Measurements from ENCODE around the gene SCAMP2.

The SCAMP2 gene

DNA sequence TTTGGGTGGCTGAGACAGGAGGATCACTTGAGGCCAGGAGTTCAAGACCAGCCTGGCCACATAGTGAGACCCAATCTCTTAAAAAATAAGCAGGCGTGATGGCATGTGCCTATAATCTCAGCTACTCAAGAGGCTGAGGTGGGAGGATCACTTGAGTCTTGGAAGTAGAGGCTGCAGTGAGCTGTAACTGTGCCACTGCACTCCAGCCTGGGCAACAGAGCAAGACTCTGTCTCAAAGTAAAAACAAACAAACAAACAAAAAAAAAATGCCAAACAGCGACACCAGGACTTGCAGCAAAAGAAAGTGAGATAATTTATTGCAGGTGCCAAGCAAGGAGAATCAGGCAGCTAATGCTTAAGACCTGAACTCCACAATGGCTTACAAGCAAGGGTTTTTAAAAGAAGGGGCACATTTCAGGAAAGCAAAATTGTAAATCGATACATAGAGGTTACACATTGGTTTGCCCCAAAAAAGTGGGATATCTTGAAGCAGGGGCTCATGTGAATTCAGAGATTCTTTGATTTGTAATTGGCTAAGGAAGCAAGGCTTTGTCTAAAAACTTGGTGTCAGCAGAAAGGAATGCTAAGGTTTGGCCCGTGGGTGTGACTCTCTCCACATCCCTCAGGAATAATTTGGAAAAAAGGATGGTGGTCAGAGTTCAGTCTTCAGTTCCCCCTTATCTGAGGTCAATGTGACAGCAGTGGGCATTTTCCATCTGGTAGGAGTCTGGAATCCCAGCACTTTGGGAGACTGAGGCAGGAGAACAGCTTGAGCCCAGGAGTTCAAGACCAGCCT is 11.5 kb upstream of the SCAMP2 start:
- no peak overlapping the region for H3K4me3 ChIP-seq (replicated peaks in 1 of 2; ENCODE audit: low read depth in 2 of 2, low read length in 2 of 2)
- DNase-seq (ENCODE audit: low read depth in 2 of 2): peak; percentile 22 to 35
- TF ChIP-seq, protein P1, sequence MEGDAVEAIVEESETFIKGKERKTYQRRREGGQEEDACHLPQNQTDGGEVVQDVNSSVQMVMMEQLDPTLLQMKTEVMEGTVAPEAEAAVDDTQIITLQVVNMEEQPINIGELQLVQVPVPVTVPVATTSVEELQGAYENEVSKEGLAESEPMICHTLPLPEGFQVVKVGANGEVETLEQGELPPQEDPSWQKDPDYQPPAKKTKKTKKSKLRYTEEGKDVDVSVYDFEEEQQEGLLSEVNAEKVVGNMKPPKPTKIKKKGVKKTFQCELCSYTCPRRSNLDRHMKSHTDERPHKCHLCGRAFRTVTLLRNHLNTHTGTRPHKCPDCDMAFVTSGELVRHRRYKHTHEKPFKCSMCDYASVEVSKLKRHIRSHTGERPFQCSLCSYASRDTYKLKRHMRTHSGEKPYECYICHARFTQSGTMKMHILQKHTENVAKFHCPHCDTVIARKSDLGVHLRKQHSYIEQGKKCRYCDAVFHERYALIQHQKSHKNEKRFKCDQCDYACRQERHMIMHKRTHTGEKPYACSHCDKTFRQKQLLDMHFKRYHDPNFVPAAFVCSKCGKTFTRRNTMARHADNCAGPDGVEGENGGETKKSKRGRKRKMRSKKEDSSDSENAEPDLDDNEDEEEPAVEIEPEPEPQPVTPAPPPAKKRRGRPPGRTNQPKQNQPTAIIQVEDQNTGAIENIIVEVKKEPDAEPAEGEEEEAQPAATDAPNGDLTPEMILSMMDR (IDR thresholded peaks at IDR 0.05; ENCODE audit: low read depth, low read length): no peak

DNA sequence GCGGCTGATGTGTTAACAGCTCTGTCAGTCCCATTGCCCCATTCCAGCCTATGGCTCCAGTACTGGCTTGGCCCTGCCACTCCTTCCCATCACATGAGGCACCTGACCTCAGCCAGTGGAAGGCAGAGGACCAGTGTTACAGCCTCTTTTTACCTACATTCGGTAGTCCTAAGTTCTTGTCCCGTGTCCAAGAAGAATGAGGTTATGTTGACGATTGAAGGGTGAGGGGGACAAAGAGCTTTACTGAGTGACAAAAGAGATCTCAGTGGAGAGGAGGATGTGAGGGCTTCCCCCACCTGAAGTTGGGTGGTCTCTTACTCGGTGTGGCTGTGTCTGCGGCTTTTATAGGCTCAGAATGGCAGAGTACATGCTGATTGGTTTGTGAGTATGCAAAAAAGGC is 9.4 kb upstream of the SCAMP2 start:
- DNase-seq (ENCODE audit: low read depth in 2 of 2): no peak
- TF ChIP-seq, protein P1 (IDR thresholded peaks at IDR 0.05; ENCODE audit: low read depth, low read length): no peak
- no peak overlapping the region for H3K4me3 ChIP-seq (replicated peaks in 1 of 2; ENCODE audit: low read depth in 2 of 2, low read length in 2 of 2)

DNA sequence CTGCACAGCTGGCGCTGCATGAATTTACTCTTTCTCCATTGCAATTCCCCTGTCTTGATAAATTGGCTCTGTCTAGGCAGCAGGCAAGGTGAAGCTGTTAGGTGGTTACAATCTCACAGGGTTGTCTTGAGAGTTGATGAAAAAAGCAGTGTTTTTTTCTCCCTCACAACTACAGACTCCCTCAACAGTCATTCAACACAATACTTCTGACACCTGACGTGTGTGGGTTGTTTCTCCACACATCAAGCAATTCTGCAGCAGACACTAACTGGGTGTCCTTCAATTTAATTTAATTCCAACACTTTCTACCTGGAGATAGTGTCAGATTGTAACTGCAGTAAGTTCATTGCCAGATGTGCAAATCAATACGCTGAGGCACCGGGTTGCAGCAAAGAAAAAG is 5.1 kb upstream of the SCAMP2 start:
- no peak for DNase-seq (ENCODE audit: low read depth in 2 of 2)
- no peak overlapping the region for H3K4me3 ChIP-seq (replicated peaks in 1 of 2; ENCODE audit: low read depth in 2 of 2, low read length in 2 of 2)
- TF ChIP-seq, protein P1 (IDR thresholded peaks at IDR 0.05; ENCODE audit: low read depth, low read length): no peak

DNA sequence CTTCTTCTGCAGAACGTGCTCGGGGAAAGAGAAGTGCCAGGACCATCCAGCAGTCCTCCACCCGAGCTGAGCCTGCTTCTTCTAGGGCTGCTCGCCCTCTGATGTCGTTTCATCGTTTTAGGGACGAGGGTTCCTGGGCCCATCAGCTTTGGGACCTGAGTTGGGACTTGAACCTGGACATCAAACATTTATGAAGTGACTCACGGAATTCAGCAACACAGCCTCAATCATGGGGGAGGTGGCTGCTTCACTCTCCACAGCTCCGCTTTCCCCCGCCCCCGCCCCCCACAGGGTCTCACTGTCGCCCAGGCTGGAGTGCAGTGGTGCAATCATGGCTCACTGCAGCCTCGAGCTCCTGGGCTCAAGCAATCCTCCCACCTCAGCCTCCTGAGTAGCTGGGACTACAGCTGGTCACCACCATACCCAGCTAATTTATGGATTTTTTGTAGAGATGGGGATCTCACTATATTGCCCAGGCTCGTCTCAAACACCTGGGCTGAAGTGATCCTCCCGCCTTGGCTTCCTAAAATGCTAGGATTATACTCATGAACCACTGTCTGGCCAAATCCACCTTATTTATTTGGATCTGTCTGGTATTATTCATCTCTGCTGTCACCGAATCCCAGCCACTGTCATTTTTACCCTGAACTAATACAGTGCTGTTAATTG is 725 bp upstream of the SCAMP2 start:
- peak overlapping the region; percentile 76 to 86 for H3K4me3 ChIP-seq (replicated peaks in 1 of 2; ENCODE audit: low read depth in 2 of 2, low read length in 2 of 2)

DNA sequence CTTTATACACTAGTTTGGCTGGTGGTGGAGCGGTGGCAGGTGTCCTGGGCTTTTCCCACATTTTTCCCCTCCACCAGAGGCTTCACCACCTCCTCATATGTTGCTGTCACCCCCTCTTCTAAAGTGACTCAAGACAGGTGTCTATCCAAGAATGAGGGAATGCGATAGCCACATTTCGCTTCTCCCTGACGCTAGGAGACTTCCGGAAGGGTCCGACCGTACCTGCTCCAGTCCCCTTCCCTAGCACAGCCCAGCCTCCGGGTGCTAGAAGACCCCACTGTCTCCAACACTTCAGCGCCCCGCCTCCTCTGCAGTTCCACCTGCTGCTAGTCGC is 496 bp downstream of the SCAMP2 start:
- H3K4me3 ChIP-seq (replicated peaks in 1 of 2; ENCODE audit: low read depth in 2 of 2, low read length in 2 of 2): peak overlapping the region; percentile 76 to 86
- TF ChIP-seq, protein P1 (IDR thresholded peaks at IDR 0.05; ENCODE audit: low read depth, low read length): no peak
- DNase-seq (ENCODE audit: low read depth in 2 of 2): no peak

More for the DNA sequence above, 725 bp upstream of the SCAMP2 start:
- peak in 1 of 2 donors; percentile 19 for DNase-seq (ENCODE audit: low read depth in 2 of 2)
- TF ChIP-seq, protein P1 (IDR thresholded peaks at IDR 0.05; ENCODE audit: low read depth, low read length): no peak

DNA sequence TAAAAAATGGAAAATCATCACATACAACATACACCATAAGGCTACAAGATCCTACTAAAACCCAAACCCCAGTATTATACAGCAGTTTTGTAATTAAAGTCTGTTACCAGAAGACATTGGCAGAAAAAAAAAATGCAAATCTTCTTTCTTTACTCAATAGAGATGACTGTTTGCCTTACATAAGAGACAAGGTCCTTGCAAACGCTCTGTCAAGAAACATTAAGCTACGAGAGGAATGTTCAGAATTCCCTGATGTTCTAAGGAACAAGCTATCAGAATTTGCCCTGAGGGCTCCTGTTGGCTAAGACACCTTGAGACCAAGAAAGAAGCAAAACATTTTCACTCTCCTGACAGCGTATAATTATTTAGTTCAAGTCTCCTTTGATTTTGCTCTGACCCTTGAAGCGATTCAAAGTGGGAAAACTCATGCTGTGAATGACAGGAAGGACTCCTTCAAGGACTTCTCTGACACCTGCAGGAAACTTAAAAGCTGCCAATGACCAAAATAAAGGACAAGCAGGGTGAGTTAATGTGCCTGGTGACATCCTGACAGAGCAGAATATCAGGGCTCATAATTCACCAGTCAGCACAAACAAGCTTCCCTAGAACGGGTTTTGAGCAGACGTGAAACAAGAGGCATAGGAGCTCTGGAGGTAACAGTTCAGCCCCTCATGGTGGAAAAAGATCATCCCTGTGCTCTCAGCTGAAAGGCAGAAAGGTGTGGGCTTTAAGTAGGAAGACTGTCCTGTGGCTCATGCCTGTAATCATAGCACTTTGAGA is 2.5 kb downstream of the SCAMP2 start:
- TF ChIP-seq, protein P1 (IDR thresholded peaks at IDR 0.05; ENCODE audit: low read depth, low read length): no peak
- no peak overlapping the region for H3K4me3 ChIP-seq (replicated peaks in 1 of 2; ENCODE audit: low read depth in 2 of 2, low read length in 2 of 2)
- DNase-seq (ENCODE audit: low read depth in 2 of 2): no peak
